Activated T-cell treated with anti-CD3 and anti-CD28 coated beads, Interleukin-2, amount 50 U/mL, for 4 hours (primary cell): ENCODE measurements around the gene PRSS50. TPM values are rescaled to one million over a fixed set of nuclear protein-coding genes. Genes with fewer than 3 reads are reported as not detected.
"Not testable (repeated sequence)": the region's sequence is repeated elsewhere in the genome, so short reads cannot be mapped to it uniquely, and the experiment has no call there.

ENCODE experiments used
- ATAC-seq, 2 donors: fragments of 200-7000 bp; cut with Tn5 transposase; one replicate each; pipeline ENCODE4 v1.10.0; 2021
- DNase-seq: peaks from one replicate; pipeline ENCODE4 v3.0.0-alpha.2; 2020
- H3K27me3 Mint-ChIP-seq: one replicate; pipeline ENCODE4 v1.8.0; 2021; ENCODE audit warnings: low read depth, mixed read lengths
- H3K36me3 Mint-ChIP-seq: one replicate; pipeline ENCODE4 v1.8.0; 2022; ENCODE audit warnings: mixed read lengths; ENCODE audit not compliant: insufficient read depth
- H3K4me1 Mint-ChIP-seq: one replicate; pipeline ENCODE4 v1.8.0; 2021; ENCODE audit warnings: low read depth, mixed read lengths
- H3K4me3 Mint-ChIP-seq: one replicate; pipeline ENCODE4 v1.8.0; 2021; ENCODE audit warnings: mild to moderate bottlenecking, moderate library complexity, mixed read lengths
- H3K9me3 Mint-ChIP-seq: one replicate; pipeline ENCODE4 v1.8.0; 2021; ENCODE audit warnings: mixed read lengths
- total RNA-seq, 3 donors: library from RNA; stranded (reverse); gene quantifications; one replicate each; pipeline ENCODE4 v1.2.1, GENCODE V29; 2021

The PRSS50 gene
- not detected for total RNA-seq

GRCh38 chr3:46717447-46718231 is at the start of gene PRSS50:
Gene PRSS50, minus strand, starts transcription at chr3:46717869. Its CDS starts 45 bp downstream, at chr3:46717824.
- Mint-ChIP-seq H3K4me1 (no peaks in the 10 kb centered on the region), H3K9me3 (no peaks in the 10 kb centered on the region), H3K4me3 (no peak within 1 kb of the TSS), H3K27me3 (peaks cover 15% of the 10 kb centered on the region), H3K36me3 (no peaks in the 10 kb centered on the region)
- DNase-seq (no peak), ATAC-seq (peak; percentile 34 to 77)

DNA sequence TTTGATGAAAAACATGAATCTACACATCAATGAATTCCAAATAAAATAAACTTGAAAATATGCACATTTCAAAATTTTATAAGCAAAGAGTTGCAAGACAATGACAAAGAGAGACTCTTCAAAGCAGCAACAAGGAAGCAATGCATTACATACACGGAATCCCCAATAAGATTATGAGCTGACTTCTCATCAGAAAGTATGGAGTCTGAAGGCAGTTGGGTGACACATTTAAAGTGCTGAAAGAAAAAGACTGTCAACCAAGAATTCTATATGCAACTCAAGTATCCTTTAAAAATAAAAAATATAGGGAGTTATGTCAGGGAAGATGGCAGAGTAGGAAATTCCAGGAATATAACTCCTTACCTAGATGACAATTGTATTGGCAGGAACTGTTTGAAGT is 46.5 kb upstream of the PRSS50 start:
- ATAC-seq (no peak), DNase-seq (no peak)
- Mint-ChIP-seq H3K4me3 (no peak overlapping the region), H3K9me3 (peaks cover 37% of the 10 kb centered on the region), H3K36me3 (peaks cover 4% of the 10 kb centered on the region), H3K4me1 (no peaks in the 10 kb centered on the region), H3K27me3 (no peaks in the 10 kb centered on the region)

DNA sequence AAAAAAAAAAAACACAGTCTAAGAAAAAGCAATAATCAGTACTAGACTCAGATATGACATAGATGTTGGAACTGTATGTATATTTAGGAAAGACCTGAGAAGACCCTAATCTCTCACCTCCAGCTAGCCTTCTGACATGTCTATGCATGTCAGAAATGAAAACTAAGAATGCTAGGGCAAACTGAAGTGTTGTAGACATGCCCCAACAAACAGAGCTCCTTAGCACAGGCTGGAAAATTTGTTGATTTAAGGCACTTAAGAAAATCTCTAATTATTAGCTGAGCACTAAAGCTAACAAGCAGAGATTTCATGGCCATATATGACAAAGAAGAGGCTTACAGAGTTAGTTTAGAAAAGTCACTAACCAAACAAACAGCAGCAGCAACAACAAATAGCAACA is 45.5 kb upstream of the PRSS50 start:
- Mint-ChIP-seq H3K4me3 (no peak overlapping the region), H3K36me3 (peaks cover 4% of the 10 kb centered on the region), H3K4me1 (no peaks in the 10 kb centered on the region), H3K9me3 (peaks cover 35% of the 10 kb centered on the region), H3K27me3 (no peaks in the 10 kb centered on the region)
- no peak for DNase-seq
- ATAC-seq, result no peak

- H3K4me1 Mint-ChIP-seq, result no peaks in the 10 kb centered on the region
- ATAC-seq (no peak), DNase-seq (no peak)
- H3K27me3 Mint-ChIP-seq, result peaks cover 2% of the 10 kb centered on the region
- H3K9me3 Mint-ChIP-seq, result peaks cover 27% of the 10 kb centered on the region
- peaks cover 4% of the 10 kb centered on the region for H3K36me3 Mint-ChIP-seq
- no peak overlapping the region for H3K4me3 Mint-ChIP-seq
Measured at GRCh38 chr3:46759239-46760167, 41.8 kb upstream of the PRSS50 start.

DNA sequence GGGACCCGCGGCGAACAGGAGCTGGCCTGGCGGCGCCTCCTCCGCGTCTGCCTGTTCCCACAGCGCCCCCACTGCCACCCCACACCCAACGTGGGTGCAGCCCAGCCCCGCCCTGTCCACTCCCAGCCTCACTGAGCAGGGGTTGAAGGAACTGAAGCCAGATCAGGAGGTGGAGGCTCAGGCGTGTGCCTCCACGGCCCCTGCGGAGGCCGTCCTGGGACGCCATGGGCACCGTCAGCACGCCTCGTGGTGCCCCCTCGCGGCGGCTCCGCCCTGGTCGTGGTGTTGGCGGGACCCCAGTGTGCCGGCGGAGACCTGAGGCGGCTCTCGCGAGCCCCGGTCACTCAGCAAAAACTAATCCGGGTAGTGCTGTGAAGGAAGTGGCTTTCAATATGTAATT is 39.0 kb upstream of the PRSS50 start:
- Mint-ChIP-seq H3K27me3 (peaks cover 2% of the 10 kb centered on the region), H3K36me3 (no peaks in the 10 kb centered on the region), H3K4me3 (no peak overlapping the region), H3K9me3 (peaks cover under 1% of the 10 kb centered on the region), H3K4me1 (peaks cover 3% of the 10 kb centered on the region)
- DNase-seq (no peak), ATAC-seq (no peak)

- Mint-ChIP-seq H3K4me1 (peaks cover 3% of the 10 kb centered on the region), H3K4me3 (no peak overlapping the region), H3K36me3 (no peaks in the 10 kb centered on the region), H3K9me3 (no peaks in the 10 kb centered on the region), H3K27me3 (peaks cover 2% of the 10 kb centered on the region)
- ATAC-seq (no peak), DNase-seq (no peak)
Measured at GRCh38 chr3:46755646-46756045, 38.0 kb upstream of the PRSS50 start.

GRCh38 chr3:46753127-46753526 is 35.5 kb upstream of the PRSS50 start:
- H3K27me3 Mint-ChIP-seq, H3K9me3 Mint-ChIP-seq, DNase-seq, H3K36me3 Mint-ChIP-seq, H3K4me3 Mint-ChIP-seq, H3K4me1 Mint-ChIP-seq: not testable (repeated sequence)
- peak; percentile 79 to 96 for ATAC-seq

DNA sequence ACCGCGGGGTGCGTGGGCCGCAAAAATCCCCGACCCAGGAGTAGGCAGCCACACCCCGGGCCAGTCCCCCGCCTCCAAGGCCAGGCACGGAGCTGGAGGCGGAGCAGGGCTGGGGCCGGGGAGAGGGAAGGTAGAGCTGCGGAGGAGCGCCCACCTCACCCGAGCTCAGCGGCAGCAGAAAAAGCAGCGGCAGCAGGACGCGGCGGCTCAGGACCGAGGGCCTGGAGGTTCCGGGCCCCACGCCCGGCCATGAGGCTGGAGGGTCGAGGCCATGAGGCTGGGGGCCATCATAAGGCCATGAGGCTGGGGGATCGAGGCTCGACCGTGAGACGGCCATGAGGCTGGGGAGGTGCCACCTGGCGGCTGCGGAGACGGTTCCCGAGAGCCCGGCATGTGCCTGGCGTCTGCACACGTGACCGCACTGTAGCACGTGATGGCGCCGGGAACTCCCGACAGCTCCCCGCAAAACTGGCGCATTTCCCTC is 32.9 kb upstream of the PRSS50 start:
- H3K4me3 Mint-ChIP-seq, result no peak overlapping the region
- H3K9me3 Mint-ChIP-seq, result no peaks in the 10 kb centered on the region
- H3K27me3 Mint-ChIP-seq, result peaks cover 3% of the 10 kb centered on the region
- no peaks in the 10 kb centered on the region for H3K36me3 Mint-ChIP-seq
- DNase-seq (no peak), ATAC-seq (no peak)
- peaks cover 3% of the 10 kb centered on the region for H3K4me1 Mint-ChIP-seq

DNA sequence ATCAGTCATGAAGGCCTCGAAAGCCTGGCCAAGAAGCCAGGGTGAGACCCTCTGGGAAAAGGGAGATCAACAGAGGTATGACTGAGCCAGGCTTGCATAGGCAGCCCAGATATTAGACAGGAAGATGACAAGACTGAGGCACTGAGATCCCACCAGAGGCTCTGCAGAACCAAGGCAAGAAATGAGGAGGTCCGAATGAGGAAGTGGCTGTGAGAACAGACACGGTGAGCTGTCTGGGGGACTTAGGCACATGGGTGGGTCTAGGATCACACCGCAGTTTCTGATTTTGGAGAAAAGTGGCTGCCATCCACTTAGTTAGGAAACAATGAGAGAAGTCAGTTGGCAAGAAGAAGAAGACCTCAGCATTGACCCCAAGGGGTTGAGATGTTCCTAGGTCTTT is 31.5 kb upstream of the PRSS50 start:
- no peaks in the 10 kb centered on the region for H3K9me3 Mint-ChIP-seq
- no peaks in the 10 kb centered on the region for H3K36me3 Mint-ChIP-seq
- H3K27me3 Mint-ChIP-seq, result peaks cover 2% of the 10 kb centered on the region
- peaks cover 3% of the 10 kb centered on the region for H3K4me1 Mint-ChIP-seq
- ATAC-seq (no peak), DNase-seq (no peak)
- H3K4me3 Mint-ChIP-seq, result no peak overlapping the region

- Mint-ChIP-seq H3K4me3 (no peak overlapping the region), H3K4me1 (no peaks in the 10 kb centered on the region), H3K9me3 (no peaks in the 10 kb centered on the region), H3K36me3 (no peaks in the 10 kb centered on the region), H3K27me3 (peaks cover 7% of the 10 kb centered on the region)
- DNase-seq (no peak), ATAC-seq (no peak)
Measured at GRCh38 chr3:46748170-46748569, 30.5 kb upstream of the PRSS50 start.

DNA sequence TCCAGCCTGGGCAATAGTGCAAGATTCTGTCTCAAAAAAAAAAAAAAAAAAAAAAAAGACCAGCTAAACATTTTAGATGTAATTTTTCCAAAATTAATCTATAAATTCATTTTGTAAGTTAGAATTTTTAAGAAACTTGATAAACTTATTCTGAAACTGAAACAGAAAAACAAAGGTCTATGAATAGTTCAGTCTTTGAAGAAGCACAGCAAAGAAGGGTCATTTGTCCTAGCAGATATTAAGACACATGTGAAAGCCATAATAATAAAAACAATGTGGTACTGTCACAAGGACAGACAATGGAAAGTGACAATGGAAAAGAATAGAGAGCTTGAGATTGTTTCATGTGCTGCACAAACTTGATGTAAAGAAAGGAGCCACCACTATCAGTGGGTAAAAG is 29.0 kb upstream of the PRSS50 start:
- Mint-ChIP-seq H3K4me3 (no peak overlapping the region), H3K4me1 (no peaks in the 10 kb centered on the region), H3K27me3 (peaks cover 8% of the 10 kb centered on the region), H3K9me3 (no peaks in the 10 kb centered on the region), H3K36me3 (no peaks in the 10 kb centered on the region)
- DNase-seq (no peak), ATAC-seq (no peak)

DNA sequence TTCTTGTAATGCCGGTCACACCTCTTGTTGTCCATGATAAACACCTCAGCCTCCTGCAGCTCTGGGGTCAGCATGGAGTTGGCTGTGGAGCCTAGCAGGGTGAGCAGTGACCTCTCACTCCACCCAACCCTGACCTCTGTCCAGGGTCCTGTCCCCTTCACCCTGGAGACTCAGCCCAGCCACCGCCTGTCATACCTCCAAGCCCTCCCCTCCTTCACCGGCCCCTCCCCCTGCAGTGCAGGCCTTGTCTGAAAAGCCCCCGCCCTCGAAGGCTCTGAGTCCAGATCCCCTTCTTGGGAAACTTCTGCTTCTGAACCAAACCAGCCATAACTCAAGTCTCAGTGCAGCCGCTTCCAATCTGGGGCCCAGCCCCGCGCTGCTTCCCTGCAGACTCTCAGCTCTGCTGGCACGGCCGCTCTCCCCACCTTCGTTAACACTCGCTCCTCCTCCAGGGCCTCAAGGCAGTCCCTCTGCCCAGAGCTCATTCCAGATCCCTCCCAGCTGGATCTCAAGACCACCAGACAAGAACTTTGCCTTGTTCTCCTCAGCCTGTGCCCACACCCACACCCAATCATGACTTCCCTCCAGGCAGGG is 25.4 kb upstream of the PRSS50 start:
- ATAC-seq (no peak), DNase-seq (no peak)
- no peak overlapping the region for H3K4me3 Mint-ChIP-seq
- H3K9me3 Mint-ChIP-seq, result no peaks in the 10 kb centered on the region
- peaks cover 8% of the 10 kb centered on the region for H3K27me3 Mint-ChIP-seq
- no peaks in the 10 kb centered on the region for H3K4me1 Mint-ChIP-seq
- no peaks in the 10 kb centered on the region for H3K36me3 Mint-ChIP-seq

GRCh38 chr3:46739565-46739964 is 21.9 kb upstream of the PRSS50 start:
- peaks cover 13% of the 10 kb centered on the region for H3K27me3 Mint-ChIP-seq
- not testable (repeated sequence) for H3K4me1 Mint-ChIP-seq, H3K9me3 Mint-ChIP-seq, H3K4me3 Mint-ChIP-seq, DNase-seq, H3K36me3 Mint-ChIP-seq, ATAC-seq

- Mint-ChIP-seq H3K27me3 (peaks cover 8% of the 10 kb centered on the region), H3K9me3 (no peaks in the 10 kb centered on the region), H3K4me3 (no peak overlapping the region), H3K4me1 (no peaks in the 10 kb centered on the region), H3K36me3 (no peaks in the 10 kb centered on the region)
- ATAC-seq, result no peak
- DNase-seq, result no peak
Measured at GRCh38 chr3:46737329-46737731, 19.7 kb upstream of the PRSS50 start.
